ENCODE results near the gene TBC1D22B.

The TBC1D22B gene

GRCh38 chr6:37241131-37241530 is 16.4 kb upstream of the TBC1D22B start:
- no peak for DNase-seq

GRCh38 chr6:37241775-37242428 is 15.7 kb upstream of the TBC1D22B start:
- no peak for DNase-seq

GRCh38 chr6:37242429-37243052 is 15.0 kb upstream of the TBC1D22B start:
- DNase-seq, result no peak

DNA sequence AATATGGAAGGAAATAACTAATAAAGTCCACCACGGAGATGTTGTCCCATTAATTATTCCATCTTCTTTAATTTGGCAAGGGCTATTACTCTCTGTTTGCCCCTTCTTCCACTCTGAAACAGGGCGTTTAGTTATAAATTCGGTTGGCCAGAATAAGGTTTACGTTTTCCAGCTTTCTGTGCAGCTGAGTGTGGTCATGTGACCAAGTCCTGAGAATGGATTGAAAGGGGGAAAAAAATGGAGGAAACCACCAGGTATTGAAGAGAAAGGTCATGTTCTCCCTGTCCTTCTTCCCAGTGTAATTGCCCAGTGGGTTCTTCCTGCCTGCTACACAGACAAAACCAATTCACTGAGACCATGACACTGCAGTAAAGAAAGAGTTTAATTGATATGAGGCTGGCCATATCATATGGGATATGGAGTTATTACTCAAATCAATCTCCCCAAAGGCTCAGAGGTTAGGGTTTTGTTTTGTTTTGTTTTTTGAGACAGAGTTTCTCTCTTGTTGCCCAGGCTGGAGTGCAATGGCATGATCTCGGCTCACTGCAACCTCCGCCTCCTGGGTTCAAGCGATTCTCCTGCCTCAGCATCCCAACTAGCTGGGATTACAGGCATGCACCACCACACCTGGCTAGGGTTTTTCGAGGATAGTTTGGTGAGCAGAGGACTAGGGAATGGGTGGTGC is 14.3 kb upstream of the TBC1D22B start:
- DNase-seq, result no peak

GRCh38 chr6:37243816-37244370 is 13.7 kb upstream of the TBC1D22B start:
- DNase-seq, result no peak

DNA sequence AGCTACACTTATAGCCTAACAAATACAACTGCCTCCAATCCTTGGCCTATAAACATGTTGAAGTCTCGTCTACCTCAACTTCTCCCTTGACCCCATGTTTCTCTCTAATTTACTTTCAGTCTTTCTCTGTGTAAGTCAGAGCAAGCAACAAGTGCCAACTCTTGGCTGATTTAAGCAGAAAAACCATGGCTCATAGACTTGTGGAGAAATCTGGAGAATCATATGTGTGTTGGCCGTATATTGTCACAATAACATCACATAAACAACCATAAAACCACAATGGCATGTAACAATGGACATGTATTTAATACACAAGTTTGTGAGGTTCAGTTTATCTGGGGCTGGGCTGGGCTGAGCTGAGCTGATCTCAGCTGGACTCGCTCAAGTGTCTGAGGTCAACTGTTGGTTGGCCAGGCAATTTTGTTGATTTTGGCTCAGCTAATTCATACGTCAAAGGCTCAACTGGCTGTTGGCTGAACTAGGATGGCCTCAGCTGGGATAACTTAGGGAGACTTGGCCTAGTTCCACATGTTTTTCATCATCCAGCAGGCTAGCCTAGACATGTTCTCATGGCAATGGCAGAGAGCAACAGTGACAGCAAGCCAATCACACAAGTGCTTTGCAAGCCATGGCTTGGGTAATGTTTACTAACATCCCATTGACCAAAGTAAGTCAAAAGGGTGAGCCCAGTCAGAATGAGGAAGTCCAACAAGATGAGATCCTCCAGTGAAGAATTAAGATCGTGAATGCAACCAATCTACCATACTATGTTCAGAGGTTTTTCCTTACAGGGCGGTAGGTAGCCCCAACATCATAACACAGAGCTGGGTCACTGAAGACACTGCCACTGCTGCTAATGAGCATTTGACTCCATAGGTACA is 12.9 kb upstream of the TBC1D22B start:
- no peak for DNase-seq

GRCh38 chr6:37251211-37251780 is 6.3 kb upstream of the TBC1D22B start:
- no peak for DNase-seq

DNA sequence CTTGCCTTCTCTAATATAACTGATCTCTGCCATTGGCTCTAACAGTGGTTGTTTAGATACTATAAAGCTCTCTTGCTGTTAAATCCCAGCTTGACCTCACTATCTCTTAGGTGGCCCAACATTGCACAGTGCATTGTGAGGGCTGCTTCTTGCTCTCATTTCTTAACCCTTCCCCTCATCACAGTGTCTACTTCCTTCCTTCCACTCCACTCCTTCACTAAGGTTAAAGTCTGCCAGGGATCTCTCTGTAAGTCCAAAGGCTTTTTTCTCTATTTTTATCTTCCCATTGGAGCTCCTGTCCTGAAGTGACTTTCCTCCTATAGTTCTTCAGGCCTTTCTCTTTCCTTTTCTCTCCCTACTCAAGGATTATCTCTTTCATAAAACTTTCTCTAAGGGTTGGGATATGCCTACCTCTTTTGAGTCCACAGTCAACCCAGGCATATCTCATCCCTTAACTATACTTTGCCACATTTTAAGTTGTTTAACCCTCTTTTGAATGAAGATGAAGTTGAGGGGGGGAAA is 4.0 kb upstream of the TBC1D22B start:
- DNase-seq, result no peak

GRCh38 chr6:37254881-37255280 is 2.7 kb upstream of the TBC1D22B start:
- DNase-seq, result no peak

GRCh38 chr6:37256692-37257319 is 766 bp upstream of the TBC1D22B start:
- DNase-seq, result no peak

DNA sequence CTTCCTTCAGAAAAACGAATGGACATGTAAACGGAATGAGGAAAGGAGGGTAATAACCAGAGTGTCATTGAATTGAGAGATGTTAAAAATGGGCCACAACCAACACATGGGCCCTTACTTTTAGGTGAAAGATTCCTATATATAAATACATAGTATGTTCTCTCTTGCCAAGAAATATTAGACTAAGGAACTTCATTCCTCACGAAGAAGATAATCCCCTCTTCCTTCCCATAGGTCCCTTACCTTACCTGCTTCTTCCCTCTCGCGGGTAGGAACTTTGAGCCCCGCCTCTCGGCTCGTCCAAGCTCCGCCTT is 295 bp upstream of the TBC1D22B start:
- no peak for DNase-seq

DNA sequence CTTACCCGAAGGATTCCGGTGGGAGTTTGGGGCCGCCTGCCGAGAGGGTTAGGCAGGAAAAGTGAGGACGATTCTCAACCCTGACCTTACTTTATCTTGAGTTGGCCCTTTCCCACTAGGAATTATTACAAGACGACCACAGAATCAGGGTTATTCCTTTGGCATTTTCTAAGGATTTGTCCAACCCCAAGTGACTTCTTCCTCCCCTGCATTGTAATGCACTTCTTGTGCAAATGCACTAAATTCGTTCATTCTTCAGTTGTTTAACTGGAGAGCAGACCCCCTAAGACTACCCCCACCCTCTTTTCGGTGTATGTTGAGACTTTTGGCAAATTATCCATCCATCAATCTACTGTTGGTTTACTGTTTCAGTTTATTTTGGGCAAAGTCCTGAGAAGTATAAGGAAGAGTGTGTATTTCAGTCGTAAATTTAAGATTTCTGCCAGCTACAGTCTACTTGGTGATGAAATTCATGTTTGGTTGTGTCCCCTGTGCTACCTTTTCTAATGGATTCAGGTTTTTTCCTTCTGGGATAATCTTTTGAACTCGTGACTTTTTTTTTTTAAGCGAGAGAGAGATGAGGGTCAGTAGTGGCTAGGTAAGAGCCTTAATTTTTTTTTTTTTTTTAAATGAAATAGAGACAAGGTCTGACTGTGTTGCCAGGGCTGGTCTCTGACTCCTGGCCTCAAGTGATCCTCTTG is 983 bp downstream of the TBC1D22B start:
- no peak for DNase-seq

DNA sequence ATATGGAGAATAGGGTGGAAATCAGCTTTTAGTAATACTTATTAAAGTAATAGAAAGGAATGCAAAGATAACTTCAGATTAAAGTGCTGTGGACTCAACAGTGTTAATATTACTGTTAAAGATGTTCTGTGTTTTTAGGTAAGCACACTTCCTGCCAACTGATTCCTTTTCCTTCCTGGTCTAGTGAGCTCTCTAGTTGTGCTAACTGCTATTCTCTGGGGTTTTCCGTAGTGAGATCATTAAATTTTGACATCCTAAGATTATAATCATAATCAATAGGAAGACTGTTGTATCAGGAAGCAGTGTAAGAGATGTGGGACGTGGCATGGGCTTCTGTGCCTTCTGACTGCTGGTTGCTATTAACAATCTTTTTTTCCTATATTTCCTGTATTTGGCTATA is 1.6 kb downstream of the TBC1D22B start:
- DNase-seq, result no peak

- DNase-seq, result no peak
Observed at GRCh38 chr6:37260040-37260439, 2.5 kb downstream of the TBC1D22B start.

DNA sequence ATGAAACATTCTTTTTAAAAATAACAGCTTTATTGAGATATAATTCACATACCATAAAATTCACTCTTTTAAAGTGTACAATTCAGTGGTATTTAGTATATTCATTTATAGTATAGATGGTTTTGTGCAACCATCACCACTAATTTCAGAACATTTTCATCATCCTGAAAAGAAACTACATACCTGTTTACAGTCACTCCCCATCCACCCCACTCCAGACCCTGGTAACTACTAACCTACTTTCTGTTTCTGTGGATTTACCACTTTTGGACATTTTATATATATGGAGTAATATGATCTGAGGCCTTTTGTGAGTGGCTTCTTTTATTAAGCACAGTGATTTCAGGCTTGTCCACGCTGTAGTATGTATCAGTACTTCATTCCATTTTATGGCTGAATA is 2.9 kb downstream of the TBC1D22B start:
- DNase-seq, result no peak

GRCh38 chr6:37261198-37261597 is 3.6 kb downstream of the TBC1D22B start:
- DNase-seq, result no peak

- no peak for DNase-seq
Observed at GRCh38 chr6:37262446-37263026, 5.0 kb downstream of the TBC1D22B start.

DNA sequence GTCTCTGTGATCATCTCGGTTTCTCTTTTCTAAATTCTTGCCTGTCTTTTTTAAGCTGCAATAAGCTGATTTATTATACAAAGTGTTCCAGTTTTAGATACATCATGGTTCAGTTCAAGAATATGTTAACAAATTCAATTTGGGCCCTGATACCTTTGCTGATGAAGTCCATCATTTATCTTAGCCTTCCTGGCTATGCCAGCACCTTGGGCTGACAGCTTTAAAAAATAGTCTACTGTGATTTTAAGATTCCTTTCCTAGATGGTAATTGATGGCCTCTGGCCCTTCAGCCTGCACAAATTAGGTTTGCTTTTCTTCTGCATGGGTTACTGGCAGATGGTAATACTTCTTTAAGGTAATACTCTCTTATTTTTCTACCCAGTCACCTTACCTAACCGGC is 7.4 kb downstream of the TBC1D22B start:
- DNase-seq, result no peak

GRCh38 chr6:37265860-37266259 is 8.3 kb downstream of the TBC1D22B start:
- DNase-seq, result no peak

DNA sequence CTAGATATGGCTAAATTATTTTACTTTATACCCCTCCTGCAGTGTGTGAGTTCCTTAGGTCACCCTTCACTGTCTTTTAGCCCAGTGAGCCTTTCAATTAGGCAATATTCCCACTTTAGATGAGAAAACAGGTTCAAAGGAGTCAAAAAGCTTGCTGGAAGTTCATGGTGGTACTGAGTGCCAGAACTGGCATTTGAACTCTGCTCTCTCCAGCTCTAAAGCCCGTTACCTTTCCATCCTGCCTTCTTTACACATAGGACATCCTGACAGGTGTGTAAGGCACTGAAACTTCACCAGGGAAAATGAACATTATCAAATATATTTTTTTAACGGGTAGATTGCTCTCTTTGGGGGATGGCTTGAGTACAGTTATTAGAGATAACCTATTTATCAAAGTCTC is 11.5 kb downstream of the TBC1D22B start:
- DNase-seq, result no peak
